ENCODE results near the gene FAM162A. TPM values are rescaled to one million over a fixed set of nuclear protein-coding genes. Genes with fewer than 3 reads are reported as not detected.

The FAM162A gene
- total RNA-seq, 1 experiment from 2014 or later = 37.4 TPM

- peaks cover 2% of the 10 kb centered on the region; the same call in 1 of the 2 replicates for H3K36me3 ChIP-seq (ENCODE audit: control insufficient read depth, insufficient read depth, low read length)
- ChIA-PET POLR2A (no interaction called here), CTCF (no interaction called here)
- Mint-ChIP-seq H3K9me3 (ENCODE audit: unreplicated experiment) (peaks cover 5% of the 10 kb centered on the region), H3K27me3 (ENCODE audit: insufficient read depth, unreplicated experiment) (no peaks in the 10 kb centered on the region), H3K36me3 (ENCODE audit: insufficient read depth, unreplicated experiment) (peaks cover 90% of the 10 kb centered on the region), H3K4me3 (ENCODE audit: unreplicated experiment) (no peak overlapping the region), H3K27ac (ENCODE audit: unreplicated experiment) (no peak overlapping the region), H3K4me1 (ENCODE audit: low read depth, unreplicated experiment) (peaks cover 4% of the 10 kb centered on the region)
- intact Hi-C loops (cut with micrococcal nuclease; ENCODE audit: unreplicated experiment) = no loop called here
- no peak for TF ChIP-seq CTCF (IDR thresholded peaks at IDR 0.05; ENCODE audit: insufficient read depth in 1 of 2, low read depth in 1 of 2, low read length in 1 of 2, severe bottlenecking in 1 of 2, unreplicated experiment in 1 of 2)
- no peaks in the 10 kb centered on the region for H3K9me3 ChIP-seq
- H3K4me3 ChIP-seq (ENCODE audit: low read depth, low read length) = no peak overlapping the region
- H3K4me1 ChIP-seq = no peaks in the 10 kb centered on the region; the same call in 1 of the 2 replicates
- no peak for DNase-seq
- no TSS peak for BruUV-seq (replicated peaks)
- no peaks in the 10 kb centered on the region for H3K27me3 ChIP-seq (replicated peaks; ENCODE audit: control insufficient read depth, insufficient read depth, low read length)
These were observed 67.4 kb downstream of the FAM162A start for GRCh38 chr3:122451371-122451770.

- no TSS peak for BruUV-seq (replicated peaks)
- no peak for TF ChIP-seq CTCF (IDR thresholded peaks at IDR 0.05; ENCODE audit: insufficient read depth in 1 of 2, low read depth in 1 of 2, low read length in 1 of 2, severe bottlenecking in 1 of 2, unreplicated experiment in 1 of 2)
- no peak overlapping the region for H3K4me3 ChIP-seq (ENCODE audit: low read depth, low read length)
- ChIA-PET CTCF (no interaction called here), POLR2A (no interaction called here)
- H3K9me3 ChIP-seq = no peaks in the 10 kb centered on the region
- Mint-ChIP-seq H3K9me3 (ENCODE audit: unreplicated experiment) (no peaks in the 10 kb centered on the region), H3K27me3 (ENCODE audit: insufficient read depth, unreplicated experiment) (no peaks in the 10 kb centered on the region), H3K36me3 (ENCODE audit: insufficient read depth, unreplicated experiment) (peaks cover 65% of the 10 kb centered on the region), H3K27ac (ENCODE audit: unreplicated experiment) (no peak overlapping the region), H3K4me3 (ENCODE audit: unreplicated experiment) (no peak overlapping the region), H3K4me1 (ENCODE audit: low read depth, unreplicated experiment) (peaks cover 13% of the 10 kb centered on the region)
- H3K27me3 ChIP-seq (replicated peaks; ENCODE audit: control insufficient read depth, insufficient read depth, low read length) = no peaks in the 10 kb centered on the region
- peaks cover 10% of the 10 kb centered on the region; the same call in 1 of the 2 replicates for H3K4me1 ChIP-seq
- intact Hi-C loops (cut with micrococcal nuclease; ENCODE audit: unreplicated experiment) = loop anchor here (5.0 kb wide), 1 partner anchor 106 kb away; the partner anchor contains the start of genes DTX3L and PARP9
- DNase-seq = no peak
- H3K36me3 ChIP-seq (ENCODE audit: control insufficient read depth, insufficient read depth, low read length) = peaks cover 2% of the 10 kb centered on the region; the same call in 1 of the 2 replicates
These were observed 72.1 kb downstream of the FAM162A start for GRCh38 chr3:122456074-122456473.

GRCh38 chr3:122457706-122458105, 73.7 kb downstream of the FAM162A start:
- intact Hi-C loops (cut with micrococcal nuclease; ENCODE audit: unreplicated experiment) = loop anchor here (5.0 kb wide), 1 partner anchor 105 kb away; the partner anchor contains the start of genes DTX3L and PARP9
- no peaks in the 10 kb centered on the region for H3K27me3 ChIP-seq (replicated peaks; ENCODE audit: control insufficient read depth, insufficient read depth, low read length)
- peaks cover 2% of the 10 kb centered on the region; the same call in 1 of the 2 replicates for H3K36me3 ChIP-seq (ENCODE audit: control insufficient read depth, insufficient read depth, low read length)
- Mint-ChIP-seq H3K9me3 (ENCODE audit: unreplicated experiment) (no peaks in the 10 kb centered on the region), H3K4me1 (ENCODE audit: low read depth, unreplicated experiment) (peaks cover 13% of the 10 kb centered on the region), H3K4me3 (ENCODE audit: unreplicated experiment) (no peak overlapping the region), H3K27me3 (ENCODE audit: insufficient read depth, unreplicated experiment) (no peaks in the 10 kb centered on the region), H3K36me3 (ENCODE audit: insufficient read depth, unreplicated experiment) (peaks cover 63% of the 10 kb centered on the region), H3K27ac (ENCODE audit: unreplicated experiment) (no peak overlapping the region)
- H3K4me3 ChIP-seq (ENCODE audit: low read depth, low read length) = no peak overlapping the region
- no peak for DNase-seq
- CTCF ChIA-PET = no interaction called here
- TF ChIP-seq CTCF (IDR thresholded peaks at IDR 0.05; ENCODE audit: insufficient read depth in 1 of 2, low read depth in 1 of 2, low read length in 1 of 2, severe bottlenecking in 1 of 2, unreplicated experiment in 1 of 2) = no peak
- POLR2A ChIA-PET = no interaction called here
- no peaks in the 10 kb centered on the region for H3K9me3 ChIP-seq
- BruUV-seq (replicated peaks) = no TSS peak
- peaks cover 10% of the 10 kb centered on the region; the same call in 1 of the 2 replicates for H3K4me1 ChIP-seq

Data from Caco-2 (cell line).